Measurements from ENCODE around the gene LPP.

LPP gene

DNA sequence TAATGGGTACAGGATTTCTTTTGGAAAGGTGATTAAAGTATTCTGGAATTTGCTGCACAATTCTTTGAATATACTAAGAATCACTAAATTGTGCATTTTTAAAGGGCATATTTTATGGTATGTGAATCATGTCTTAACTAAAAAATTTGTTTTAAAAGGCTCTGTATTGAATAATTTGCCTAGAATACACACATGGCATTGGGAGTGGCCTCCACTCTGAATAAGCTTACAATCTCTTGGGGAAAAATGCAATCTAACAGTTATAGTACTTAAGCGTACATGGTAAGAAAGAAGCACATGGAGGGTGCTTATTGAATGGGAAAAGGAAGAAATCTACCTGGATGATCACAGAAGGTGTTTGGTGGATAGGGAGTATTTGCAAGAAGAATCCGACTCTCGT, 385.1 kb downstream of the LPP start:
- no peak for DNase-seq (ENCODE audit: low read depth in 1 of 2, low spot score in 1 of 2)

DNA sequence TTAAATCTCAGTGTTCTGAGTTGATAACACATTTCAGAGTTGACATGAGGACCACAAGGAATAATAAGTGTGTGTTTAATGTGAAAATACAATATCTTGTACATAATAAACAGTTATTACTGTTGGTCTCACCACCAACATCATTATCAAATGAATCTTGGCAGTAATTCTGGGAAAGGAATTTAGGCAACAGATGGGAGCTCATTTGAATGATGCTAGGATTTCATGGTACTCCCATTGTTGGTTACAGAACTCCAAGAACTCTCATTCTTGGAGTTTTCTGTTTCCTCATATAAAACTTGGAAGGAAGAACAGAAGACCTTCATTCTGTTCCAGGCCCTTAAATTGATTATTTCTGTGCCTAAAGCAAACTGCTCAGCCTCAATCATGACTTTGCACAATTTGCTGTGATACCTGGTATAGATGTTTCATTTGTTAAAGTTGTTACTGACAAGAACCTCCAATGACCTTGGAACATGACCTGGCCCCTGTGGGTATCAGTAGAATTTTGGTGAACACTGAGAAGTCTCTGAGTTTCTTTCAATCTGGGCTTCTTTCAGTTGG, 385.8 kb downstream of the LPP start:
- DNase-seq (ENCODE audit: low read depth in 1 of 2, low spot score in 1 of 2) = no peak

DNA sequence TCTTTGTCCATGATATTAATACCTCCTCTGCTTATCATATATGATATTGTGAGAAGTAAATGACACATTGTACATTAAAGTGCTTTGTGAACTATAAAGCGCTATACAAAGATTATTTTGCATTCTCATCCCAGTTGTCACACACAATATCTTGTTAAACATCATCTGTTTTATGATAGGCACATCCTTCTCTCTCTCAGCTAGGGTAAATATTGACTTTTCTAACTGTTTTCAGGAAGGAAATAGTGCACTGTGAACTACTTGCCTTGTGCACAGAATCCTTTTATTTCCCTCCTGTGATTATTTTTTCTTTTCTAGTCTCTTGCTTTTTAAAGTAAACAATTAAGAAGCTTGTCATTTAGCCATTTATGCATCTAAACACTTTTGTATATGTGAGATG, 388.2 kb downstream of the LPP start:
- DNase-seq (ENCODE audit: low read depth in 1 of 2, low spot score in 1 of 2) = no peak

DNA sequence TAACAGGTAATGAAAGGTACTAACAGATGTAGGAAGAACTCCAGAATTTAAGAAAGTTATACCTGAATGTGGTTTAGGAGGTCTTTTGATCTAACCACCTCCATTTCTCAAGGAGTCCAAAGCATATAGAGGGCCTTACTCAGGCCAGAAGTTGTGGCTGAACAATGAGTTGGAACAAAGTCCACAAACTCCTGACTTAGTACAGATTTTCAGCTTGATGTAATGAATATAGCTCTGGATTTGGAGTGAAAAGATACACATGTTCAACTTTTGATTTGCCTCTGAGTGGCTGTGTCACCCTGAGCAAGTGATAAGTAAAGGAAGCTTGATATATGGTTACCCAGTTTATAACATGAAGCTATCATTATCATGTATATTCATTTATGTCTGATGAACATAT, 390.1 kb downstream of the LPP start:
- DNase-seq (ENCODE audit: low read depth in 1 of 2, low spot score in 1 of 2) = no peak

DNA sequence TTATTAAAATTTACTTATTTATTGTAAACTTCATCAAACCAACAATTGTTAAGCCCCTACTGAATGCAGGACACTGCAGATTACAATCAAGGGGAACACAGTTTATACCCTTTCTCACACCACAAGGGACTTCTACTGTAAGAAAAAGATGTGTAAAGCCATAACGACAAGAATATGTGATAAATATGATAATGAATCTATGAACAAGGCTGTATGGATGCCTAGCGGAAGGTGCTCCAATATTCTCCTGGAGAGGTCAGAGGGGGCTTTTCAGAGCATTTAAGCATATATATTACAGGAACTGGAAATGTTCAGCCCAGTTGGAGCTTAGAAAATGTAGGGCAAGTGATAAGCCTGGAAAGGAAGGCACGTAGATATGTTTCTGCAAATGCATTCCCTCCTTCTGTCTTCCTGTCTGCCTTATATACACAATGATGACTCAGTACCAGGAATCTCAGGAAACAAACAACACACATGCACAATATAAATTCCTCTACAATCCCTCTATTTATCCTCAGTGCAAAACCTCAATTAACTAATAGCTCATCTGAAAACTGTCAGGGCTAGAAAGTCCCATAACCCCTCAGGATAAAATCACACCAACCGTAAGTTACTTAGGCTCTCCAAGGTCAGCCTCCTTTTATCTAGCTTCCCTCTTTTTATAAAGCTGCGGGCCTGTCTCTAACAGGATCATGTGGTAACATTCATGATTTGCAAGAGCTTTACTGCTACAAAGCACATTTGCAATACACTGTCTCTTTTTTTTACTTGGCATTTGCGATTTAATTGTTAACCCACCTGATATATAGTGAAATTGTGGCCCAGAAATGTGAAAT, 393.1 kb downstream of the LPP start:
- no peak for DNase-seq (ENCODE audit: low read depth in 1 of 2, low spot score in 1 of 2)

DNA sequence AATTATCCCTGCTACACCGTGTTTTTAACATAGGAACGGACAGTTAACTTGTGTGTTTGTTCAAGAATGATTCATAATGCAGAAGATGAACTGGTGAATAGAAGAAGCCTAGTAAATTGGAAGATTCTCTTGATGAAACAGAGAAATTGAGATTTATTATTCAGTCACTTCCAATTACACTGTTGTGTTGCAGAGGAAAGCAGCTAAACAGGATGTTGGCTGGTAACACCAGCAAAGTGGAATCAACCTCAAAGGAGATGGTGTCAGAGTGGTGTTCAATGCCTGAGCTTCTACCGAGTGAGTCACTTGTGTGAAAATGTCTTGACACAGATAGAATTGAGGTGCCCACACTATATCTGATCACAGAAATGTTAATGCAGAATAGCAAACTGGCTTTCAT, 399.6 kb downstream of the LPP start:
- DNase-seq (ENCODE audit: low read depth in 1 of 2, low spot score in 1 of 2) = no peak

DNA sequence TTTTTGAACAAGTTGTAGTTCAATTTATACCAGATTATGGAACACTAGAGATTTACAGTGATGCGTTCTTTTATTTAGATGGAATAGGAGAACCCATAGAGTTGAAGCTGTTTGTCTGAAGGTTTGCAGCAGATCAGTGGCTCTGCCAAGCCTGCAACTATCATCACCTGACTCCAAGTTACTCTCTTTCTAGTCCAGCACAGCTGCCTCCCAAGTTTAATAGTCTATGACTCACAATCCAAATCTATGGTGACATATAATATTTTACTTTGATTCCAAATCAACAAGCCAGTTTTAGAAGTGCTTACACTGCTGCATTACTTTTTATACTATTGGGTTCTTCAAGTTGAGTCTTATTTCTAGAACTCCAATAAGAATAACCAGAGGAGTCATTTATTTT, 400.4 kb downstream of the LPP start:
- DNase-seq (ENCODE audit: low read depth in 1 of 2, low spot score in 1 of 2) = no peak

DNA sequence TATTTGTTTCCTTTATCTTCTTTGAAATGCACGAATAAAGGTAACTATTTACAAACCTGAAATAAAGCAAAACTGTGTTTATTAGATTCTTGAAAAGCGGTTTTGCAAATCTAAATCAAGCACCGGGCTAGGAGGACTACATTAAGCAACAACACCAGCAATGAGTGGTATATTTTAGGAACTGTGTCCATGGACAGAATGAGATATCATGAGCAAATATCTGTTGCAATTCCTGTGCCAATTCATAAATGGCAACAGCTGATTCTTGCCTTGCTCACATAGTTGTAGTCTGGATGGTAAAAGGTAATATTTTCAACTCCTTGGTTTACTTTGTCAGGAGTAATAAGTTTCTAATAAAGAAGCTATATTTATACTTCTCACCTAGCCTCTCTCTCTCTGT, 403.3 kb downstream of the LPP start:
- DNase-seq (ENCODE audit: low read depth in 1 of 2, low spot score in 1 of 2) = no peak

DNA sequence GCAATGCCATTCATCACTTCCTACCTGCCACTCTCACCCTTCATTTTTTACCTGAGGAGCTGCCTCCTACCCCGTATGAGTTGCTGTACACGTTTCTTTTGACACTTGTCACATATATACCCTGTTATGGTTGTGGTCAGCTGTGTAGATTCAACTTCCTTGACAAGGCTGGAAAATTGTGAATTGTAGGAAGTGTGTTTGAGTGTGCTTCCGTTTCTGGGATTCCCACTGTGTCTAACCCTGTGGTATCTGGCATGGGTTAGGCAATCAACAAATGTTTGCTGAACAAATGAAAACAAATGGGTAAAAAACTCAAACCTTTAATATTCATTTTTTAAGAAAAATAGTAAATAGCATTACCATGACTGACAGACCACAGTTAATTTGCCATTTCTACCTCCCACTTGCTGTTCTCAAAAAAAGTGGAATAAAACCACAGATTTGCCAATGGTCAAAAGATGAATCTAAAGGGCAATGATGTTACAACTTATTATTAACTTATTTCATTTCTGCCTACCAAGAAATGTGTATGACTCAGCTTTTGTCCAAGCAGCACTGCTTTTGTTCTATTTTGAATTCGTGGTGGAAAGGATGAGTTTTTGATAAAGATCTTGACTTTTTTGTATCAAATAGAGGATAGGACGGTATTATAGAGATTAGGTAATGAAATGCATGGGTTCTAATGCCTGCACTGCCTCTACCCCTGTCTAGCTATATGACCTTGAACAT, 404.6 kb downstream of the LPP start:
- DNase-seq (ENCODE audit: low read depth in 1 of 2, low spot score in 1 of 2) = no peak

DNA sequence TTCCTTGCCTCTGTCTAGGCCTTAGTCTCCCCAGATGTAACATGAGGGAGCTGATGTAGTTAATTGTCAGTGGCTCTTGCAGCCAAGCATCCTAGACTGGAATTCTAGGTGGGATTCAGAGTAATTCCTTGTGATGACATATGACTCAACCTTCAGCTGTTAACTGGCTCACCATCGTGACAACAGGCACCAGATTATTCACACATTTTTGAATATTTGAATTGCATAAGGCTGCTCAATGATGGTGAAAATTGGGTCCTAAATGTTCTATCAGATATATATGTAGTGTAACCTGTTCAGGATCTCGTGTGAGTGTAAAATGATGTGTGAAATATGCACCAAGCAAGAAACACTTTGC, 405.1 kb downstream of the LPP start:
- no peak for DNase-seq (ENCODE audit: low read depth in 1 of 2, low spot score in 1 of 2)

DNA sequence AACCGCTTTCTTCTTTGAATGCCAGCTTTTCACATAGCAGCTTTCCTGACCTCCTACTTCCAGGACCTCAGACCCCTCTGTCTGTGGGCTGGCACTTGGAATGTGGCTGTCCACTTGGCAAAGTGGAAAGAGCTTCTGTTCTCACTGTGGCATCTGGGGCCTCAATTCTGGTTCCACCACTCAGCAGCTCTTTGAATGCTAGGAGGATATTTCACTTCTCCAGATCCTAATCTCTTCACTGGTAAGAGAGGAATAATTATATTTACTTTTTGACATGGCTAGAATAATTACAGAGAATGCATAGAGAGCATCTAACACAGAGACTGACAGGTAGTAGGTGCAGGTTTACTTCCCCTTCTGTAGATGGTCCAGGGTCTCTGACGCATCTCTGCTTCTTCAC, 405.9 kb downstream of the LPP start:
- DNase-seq (ENCODE audit: low read depth in 1 of 2, low spot score in 1 of 2) = no peak

DNA sequence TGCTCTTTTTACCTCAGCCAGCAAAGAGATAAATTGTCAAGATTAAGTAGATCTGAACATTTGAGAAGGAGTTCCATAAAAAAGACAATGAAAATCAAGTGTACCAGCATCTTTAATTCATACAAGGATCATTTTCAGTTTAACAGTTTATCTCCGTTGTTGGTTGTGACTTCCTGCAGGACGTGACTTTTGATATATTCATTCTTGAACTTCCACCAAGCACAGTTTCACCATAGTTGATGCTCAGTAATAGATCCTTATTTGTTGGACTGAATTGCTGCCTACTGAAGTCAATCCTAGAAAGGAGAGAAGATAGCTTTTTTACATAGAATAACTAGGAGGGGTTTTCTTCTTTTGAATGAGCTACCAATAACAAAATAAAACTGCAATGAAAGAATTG, 408.2 kb downstream of the LPP start:
- DNase-seq (ENCODE audit: low read depth in 1 of 2, low spot score in 1 of 2) = no peak

DNA sequence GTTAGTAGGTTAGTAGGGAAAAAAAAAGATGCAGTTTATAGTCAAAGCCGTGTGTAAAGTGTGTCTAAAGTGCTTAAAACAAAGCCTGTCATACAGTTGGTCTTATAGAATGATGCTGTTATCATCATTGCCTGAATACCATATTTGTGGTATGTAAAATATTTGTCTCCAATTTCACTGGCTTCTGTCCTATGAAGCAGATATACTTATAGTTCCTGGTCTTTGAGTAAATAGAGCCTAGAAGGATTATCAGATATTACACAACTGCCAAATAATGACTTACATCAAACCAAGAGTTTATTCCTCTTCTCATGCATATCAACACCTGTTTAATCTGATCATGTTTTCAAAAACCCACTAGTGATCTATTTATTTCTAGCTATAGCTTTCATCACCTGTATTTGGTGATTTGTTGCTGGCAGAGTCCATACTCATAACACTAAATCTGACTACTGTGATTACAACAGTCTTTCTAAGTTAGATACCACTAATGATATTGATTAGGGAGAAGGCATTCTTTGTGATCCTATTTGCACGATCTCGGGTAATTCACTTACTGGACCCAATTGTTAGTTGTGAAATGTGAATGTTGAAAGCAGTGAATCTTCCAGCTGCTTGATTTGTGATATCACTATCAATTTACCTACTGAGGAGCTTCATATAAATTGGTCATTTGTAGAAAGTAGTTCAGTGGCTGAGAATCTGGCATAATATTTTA, 413.7 kb downstream of the LPP start:
- no peak for DNase-seq (ENCODE audit: low read depth in 1 of 2, low spot score in 1 of 2)

DNA sequence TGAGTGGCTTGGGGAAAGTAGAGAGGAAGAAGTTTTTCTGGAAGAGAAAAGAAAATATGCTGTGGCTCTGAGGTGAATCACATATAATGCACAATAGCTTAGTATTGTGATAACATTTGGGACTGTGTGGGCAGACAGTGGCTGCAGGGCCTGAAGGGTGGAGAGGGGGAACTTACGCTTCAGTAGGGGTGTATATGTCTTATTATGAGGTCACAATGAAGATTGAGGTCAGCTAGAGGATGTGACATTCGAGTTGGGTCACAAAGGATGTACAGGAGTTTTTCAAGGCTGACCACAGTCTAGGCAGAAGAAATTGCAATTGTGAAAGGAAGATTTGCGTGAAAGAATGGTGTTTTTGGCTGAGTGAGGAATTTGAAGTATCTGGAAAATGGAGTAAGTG, 414.8 kb downstream of the LPP start:
- DNase-seq (ENCODE audit: low read depth in 1 of 2, low spot score in 1 of 2) = no peak

DNA sequence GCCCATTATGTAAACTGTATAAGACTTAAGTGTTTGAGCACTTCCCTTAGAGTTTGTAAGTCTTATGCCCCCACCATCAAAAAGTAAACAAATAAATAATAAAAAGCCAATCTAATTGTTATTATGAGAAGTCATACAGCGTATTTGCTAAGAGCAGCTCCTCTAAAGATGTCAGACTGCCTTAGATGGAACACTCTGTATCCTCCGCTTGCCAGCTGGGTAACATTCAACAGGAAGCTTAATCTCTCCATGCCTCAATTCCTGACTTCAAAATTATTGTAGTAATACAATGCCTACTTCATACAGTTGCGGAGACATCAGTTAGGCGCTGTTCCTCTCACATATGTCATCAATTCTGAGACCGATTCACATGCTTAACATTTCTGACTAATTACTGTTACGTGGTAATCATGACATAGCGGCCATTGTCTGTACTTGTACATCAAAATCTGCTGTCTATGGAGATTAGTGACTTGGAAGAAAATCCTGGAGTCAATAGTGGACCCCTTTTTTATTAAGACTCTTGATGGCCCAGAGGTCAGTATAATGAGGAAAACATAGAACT, 417.7 kb downstream of the LPP start:
- DNase-seq (ENCODE audit: low read depth in 1 of 2, low spot score in 1 of 2) = no peak

DNA sequence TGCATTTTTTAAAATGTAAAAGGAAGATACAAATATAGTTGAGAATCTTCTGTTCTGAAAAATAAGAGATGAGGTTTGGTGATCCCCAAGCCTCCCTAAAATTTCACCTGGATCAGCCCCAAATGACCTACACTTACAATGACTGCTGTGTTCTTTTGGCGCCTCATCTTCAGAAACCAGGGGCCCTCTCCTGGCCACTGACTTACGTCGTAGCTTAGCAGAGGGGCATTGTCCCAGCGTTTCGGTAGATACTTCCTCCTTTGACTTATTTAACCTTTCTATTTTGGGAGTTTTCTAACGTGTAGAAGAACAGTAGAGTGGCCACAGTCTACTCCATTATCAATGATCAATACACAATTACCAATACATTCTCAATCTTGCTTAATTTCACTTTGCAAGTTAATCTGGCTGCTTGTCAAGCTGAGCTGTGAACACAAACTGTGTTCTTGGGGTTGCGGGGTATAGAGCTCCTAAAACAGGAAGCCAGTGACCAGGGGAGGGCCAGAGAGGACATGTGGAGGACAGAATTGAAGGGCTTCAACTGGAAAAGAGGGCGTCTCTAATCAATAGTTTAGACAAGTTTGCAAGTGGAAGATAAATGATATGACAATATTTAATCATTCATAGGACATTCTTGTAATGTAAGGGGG, 419.5 kb downstream of the LPP start:
- DNase-seq (ENCODE audit: low read depth in 1 of 2, low spot score in 1 of 2) = no peak

DNA sequence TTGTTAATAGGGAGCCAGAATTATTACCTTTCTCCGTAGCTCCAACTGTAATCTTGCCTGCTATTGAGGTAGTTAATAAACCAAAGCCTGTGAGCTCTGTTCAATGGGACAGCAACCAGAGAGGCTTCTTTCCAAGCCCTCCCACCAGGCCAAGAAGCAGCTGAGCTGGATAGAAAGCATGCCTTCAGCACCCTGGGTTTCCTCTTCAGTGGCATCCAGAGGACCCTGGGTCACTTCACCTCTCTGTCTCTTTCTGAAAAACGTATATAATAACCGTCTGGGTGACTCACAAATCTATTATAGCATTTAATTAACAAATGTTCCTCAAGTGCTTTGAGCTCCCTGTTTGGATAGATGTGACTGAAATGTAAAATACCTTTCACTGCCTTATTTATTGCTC, 420.0 kb downstream of the LPP start:
- DNase-seq (ENCODE audit: low read depth in 1 of 2, low spot score in 1 of 2) = no peak

DNA sequence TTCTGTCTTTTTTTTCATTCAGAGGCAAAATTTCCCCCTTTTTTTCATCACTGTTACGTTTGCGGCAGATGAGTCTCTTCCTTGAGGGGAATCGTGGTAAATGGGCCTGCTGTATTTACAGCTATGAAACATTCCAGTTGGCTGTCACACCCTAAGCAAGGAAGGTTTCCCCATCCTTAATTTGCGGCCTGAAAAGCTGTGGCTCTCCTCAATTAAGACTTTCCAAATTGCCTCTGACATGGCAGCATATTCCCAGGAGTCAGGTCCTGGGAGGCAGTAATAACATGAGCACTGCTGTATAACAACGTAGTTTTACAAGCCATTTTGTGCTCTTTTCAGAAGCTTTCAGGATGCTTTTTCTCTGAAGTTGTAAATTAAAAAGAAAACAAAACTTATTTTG, 420.9 kb downstream of the LPP start:
- no peak for DNase-seq (ENCODE audit: low read depth in 1 of 2, low spot score in 1 of 2)

DNA sequence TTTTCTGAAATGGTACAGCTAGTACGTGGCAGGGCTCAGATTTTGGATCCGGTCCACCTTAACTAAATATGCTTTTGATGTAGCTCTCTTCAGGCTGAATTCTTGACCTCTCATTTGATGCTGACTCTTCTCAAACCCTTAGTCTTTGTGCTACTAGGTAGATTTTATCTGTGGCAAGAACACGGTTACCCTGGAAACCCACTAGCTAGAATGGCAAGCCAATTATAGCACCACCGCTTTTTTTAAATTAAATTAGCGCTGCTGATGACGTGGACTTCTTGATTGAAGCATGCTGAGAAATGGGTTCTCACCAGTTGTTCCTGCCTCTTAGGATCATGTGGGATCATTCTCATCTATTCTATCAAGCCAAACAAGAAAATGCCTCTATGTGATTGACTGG, 421.5 kb downstream of the LPP start:
- no peak for DNase-seq (ENCODE audit: low read depth in 1 of 2, low spot score in 1 of 2)

DNA sequence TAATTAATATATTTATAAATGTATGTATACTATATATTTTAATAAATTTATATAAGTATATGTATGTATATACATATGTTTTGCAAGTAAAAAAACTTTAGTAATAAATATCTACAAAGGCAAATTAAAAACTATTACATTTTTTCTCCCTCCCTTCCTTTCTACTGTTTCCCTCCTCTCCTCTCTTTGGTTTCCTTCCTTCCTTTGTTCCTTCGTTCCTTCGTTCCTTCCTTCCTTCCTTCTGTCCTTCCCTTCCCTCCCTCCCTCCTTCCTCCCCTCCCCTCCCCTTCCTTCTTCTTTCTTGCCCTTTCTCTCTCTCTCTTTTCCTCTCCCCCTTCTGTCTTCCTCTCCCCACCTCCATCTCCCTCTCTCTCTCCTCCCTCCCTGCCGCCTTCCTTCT, 423.6 kb downstream of the LPP start:
- DNase-seq (ENCODE audit: low read depth in 1 of 2, low spot score in 1 of 2) = no peak

Measured in stimulated activated CD4-positive, alpha-beta T cell treated with anti-CD3 and anti-CD28 coated beads, Interleukin-15, amount 100 ng/mL, for 1 hour (primary cell).